CD14-positive monocyte (primary cell): ENCODE results near the gene GCSAM. TPM values are rescaled to one million over a fixed set of nuclear protein-coding genes. Genes with fewer than 3 reads are reported as not detected.

ENCODE experiments used
- DNase-seq, 3 donors: peaks; one replicate each; pipeline ENCODE4 v3.0.0-alpha.2; 2011 to 2022
- H2AFZ ChIP-seq: 2 replicates; pipeline ENCODE4 v1.6.0; 2012; ENCODE audit warnings: mild to moderate bottlenecking, low read depth, low read length, inconsistent platforms; ENCODE audit not compliant: insufficient read depth, poor library complexity, severe bottlenecking
- H3K27ac ChIP-seq, 2 donors: 1 replicate in 1 of 2; 2 replicates in 1 of 2; pipeline ENCODE4 v1.5.1; 2012 to 2013; ENCODE audit warnings: low read length in 2 of 2, control low read depth in 1 of 2, inconsistent platforms in 1 of 2, low read depth in 1 of 2, mild to moderate bottlenecking in 1 of 2
- H3K27me3 ChIP-seq, 2 donors: one replicate each; pipeline versions ENCODE4 v1.6.0 to v1.6.1; 2011 to 2013; ENCODE audit warnings: low read length in 2 of 2; ENCODE audit not compliant: control insufficient read depth in 2 of 2, insufficient read depth in 2 of 2
- H3K36me3 ChIP-seq, 2 donors: replicated peaks in 1 of 2; 1 replicate in 1 of 2; 2 replicates in 1 of 2; pipeline versions ENCODE4 v1.5.1 to v1.6.1; 2012 to 2013; ENCODE audit warnings: low read length in 2 of 2, control low read depth in 1 of 2, inconsistent platforms in 1 of 2, mild to moderate bottlenecking in 1 of 2; ENCODE audit not compliant: insufficient read depth in 2 of 2, control insufficient read depth in 1 of 2
- H3K4me1 ChIP-seq, 2 donors: 1 replicate in 1 of 2; 2 replicates in 1 of 2; pipeline versions ENCODE4 v1.5.1 to v1.6.1; 2012 to 2013; ENCODE audit warnings: low read length in 2 of 2, control low read depth in 1 of 2, inconsistent platforms in 1 of 2, mild to moderate bottlenecking in 1 of 2, moderate library complexity in 1 of 2; ENCODE audit not compliant: insufficient read depth in 2 of 2, control insufficient read depth in 1 of 2
- H3K4me2 ChIP-seq: replicated peaks from 2 replicates; pipeline ENCODE3; 2012; ENCODE audit warnings: low read length, moderate library complexity, mild to moderate bottlenecking; ENCODE audit not compliant: poor library complexity, severe bottlenecking; ENCODE audit errors: extremely low read depth
- H3K4me3 ChIP-seq, 3 experiments: fragments of 200-600 bp in 1 of 3; sonication (generic) in 1 of 3; replicated peaks in 1 of 3; 1 replicate in 2 of 3; 2 replicates in 1 of 3; pipeline ENCODE4 v1.5.1; 2011 to 2013; ENCODE audit warnings: low read length in 3 of 3, mild to moderate bottlenecking in 3 of 3, control low read depth in 2 of 3, low read depth in 2 of 3, inconsistent platforms in 1 of 3, moderate library complexity in 1 of 3
- H3K79me2 ChIP-seq: 2 replicates; pipeline ENCODE4 v1.6.0; 2012; ENCODE audit warnings: mild to moderate bottlenecking, control low read depth, inconsistent platforms, low read length, moderate library complexity; ENCODE audit not compliant: insufficient read depth
- H3K9ac ChIP-seq: 2 replicates; pipeline ENCODE4 v1.6.0; 2017; ENCODE audit warnings: low read length, mild to moderate bottlenecking; ENCODE audit not compliant: insufficient read depth, poor library complexity, severe bottlenecking
- H3K9me3 ChIP-seq, 2 donors: replicated peaks in 1 of 2; 1 replicate in 1 of 2; 2 replicates in 1 of 2; pipeline versions ENCODE4 v1.5.1 to v1.6.1; 2012 to 2013; ENCODE audit warnings: low read length in 2 of 2, control low read depth in 1 of 2; ENCODE audit not compliant: control insufficient read depth in 1 of 2, insufficient read depth in 1 of 2
- H4K20me1 ChIP-seq: 2 replicates; pipeline ENCODE4 v1.6.0; 2012; ENCODE audit warnings: mild to moderate bottlenecking, low read length, control low read depth, moderate library complexity; ENCODE audit not compliant: insufficient read depth
- H3K27ac Mint-ChIP-seq, 7 donors: one replicate each; pipeline ENCODE4 v1.8.0; 2020; ENCODE audit warnings: mild to moderate bottlenecking in 7 of 7, mixed read lengths in 7 of 7, moderate library complexity in 6 of 7, inconsistent platforms in 2 of 7
- H3K27me3 Mint-ChIP-seq, 3 donors: one replicate each; pipeline ENCODE4 v1.8.0; 2021 to 2022; ENCODE audit warnings: low read depth in 3 of 3, mild to moderate bottlenecking in 3 of 3, mixed read lengths in 3 of 3, moderate library complexity in 3 of 3, inconsistent platforms in 1 of 3
- H3K36me3 Mint-ChIP-seq, 2 donors: one replicate each; pipeline ENCODE4 v1.8.0; 2020; ENCODE audit warnings: mixed read lengths in 2 of 2, inconsistent platforms in 1 of 2, mild to moderate bottlenecking in 1 of 2
- H3K4me1 Mint-ChIP-seq: one replicate; pipeline ENCODE4 v1.8.0; 2020; ENCODE audit warnings: mild to moderate bottlenecking, mixed read lengths
- H3K4me3 Mint-ChIP-seq, 2 donors: one replicate each; pipeline ENCODE4 v1.8.0; 2020; ENCODE audit warnings: mild to moderate bottlenecking in 2 of 2, mixed read lengths in 2 of 2, moderate library complexity in 1 of 2
- H3K9me3 Mint-ChIP-seq, 7 donors: one replicate each; pipeline ENCODE4 v1.8.0; 2020 to 2022; ENCODE audit warnings: mixed read lengths in 7 of 7, mild to moderate bottlenecking in 6 of 7, moderate library complexity in 6 of 7, inconsistent platforms in 2 of 7
- CTCF ChIP-seq: fragments of 200-600 bp; IDR thresholded peaks from one replicate; pipeline ENCODE4 v1.8.0; 2022; ENCODE audit warnings: antibody characterized with exemption, mild to moderate bottlenecking
- WGBS: methylation state at CpG from one replicate; pipeline ENCODE4 v1.1.5; 2013; ENCODE audit warnings: missing lambda C conversion rate; ENCODE audit not compliant: insufficient coverage; 5-methylcytosine and 5-hydroxymethylcytosine counted together
- intact Hi-C, 2 donors: fragments of 100-400 bp; cut with micrococcal nuclease; formaldehyde crosslinking; loops; one replicate each; pipeline versions ENCODE4 v1.15.0 to v1.15.1; 2023
- polyA plus RNA-seq, 3 donors: library from polyadenylated mRNA; depleted of rRNA in 1 of 3; unstranded in 2 of 3; stranded (reverse) in 1 of 3; fragments of 300-500 nt in 2 of 3; fragments of >200 nt in 1 of 3; fragmentation: Illumina TruSeq in 2 of 3; gene quantifications; 1 replicate in 2 of 3; 2 replicates in 1 of 3; pipeline ENCODE4 v1.2.3, GENCODE V29; 2012 to 2021

GCSAM gene
- polyA plus RNA-seq, 3 donors: 0.10 to 0.16 TPM; not detected in 1

- WGBS: no CpG with 5 or more reads among the region's 2 CpGs
- H3K79me2 ChIP-seq: no peaks in the 10 kb centered on the region
Observed at GRCh38 chr3:112121577-112122547, 11.2 kb downstream of the GCSAM start.

More at GRCh38 chr3:112121577-112122547, 11.2 kb downstream of the GCSAM start:
- Histone ChIP-seq H3K27me3 (no peaks in the 10 kb centered on the region), H4K20me1 (no peaks in the 10 kb centered on the region), H3K36me3 (no peaks in the 10 kb centered on the region), H3K9ac (no peak overlapping the region), H3K4me3 (no peak overlapping the region), H3K4me1 (peaks cover 40 to 47% of the 10 kb centered on the region in 2 donors), H3K4me2 (no peak overlapping the region), H2AFZ (no peak overlapping the region), H3K27ac (no peak overlapping the region), H3K9me3 (no peaks in the 10 kb centered on the region)
- H3K9me3 Mint-ChIP-seq: no peaks in the 10 kb centered on the region
- peaks cover 1 to 5% (median 2%) of the 10 kb centered on the region in 3 donors for H3K27me3 Mint-ChIP-seq
- H3K4me1 Mint-ChIP-seq: peaks cover 53% of the 10 kb centered on the region
- intact Hi-C loops: loop anchor here in 1 of 2 donors (10.0 kb wide), 1 partner anchor 183 kb away; no protein-coding TSS in a partner anchor
- H3K4me3 Mint-ChIP-seq: no peak overlapping the region
- no peak overlapping the region for H3K27ac Mint-ChIP-seq
- TF ChIP-seq CTCF: no peak
- peaks cover 0 to 3% of the 10 kb centered on the region in 2 donors for H3K36me3 Mint-ChIP-seq
- DNase-seq: no peak
